Rectal smooth muscle tissue (tissue), 1 donor: ENCODE measurements around the gene SREBF1.

Experiments
- H3K27ac ChIP-seq: one replicate; pipeline ENCODE4 v1.7.0; 2013; ENCODE audit warnings: low read depth, low read length, inconsistent platforms
- H3K27me3 ChIP-seq: one replicate; pipeline ENCODE4 v1.7.0; 2013; ENCODE audit warnings: low read length; ENCODE audit not compliant: control insufficient read depth, insufficient read depth
- H3K36me3 ChIP-seq: one replicate; pipeline ENCODE4 v1.7.0; 2013; ENCODE audit warnings: low read length; ENCODE audit not compliant: control insufficient read depth, insufficient read depth
- H3K4me1 ChIP-seq: one replicate; pipeline ENCODE4 v1.7.0; 2013; ENCODE audit warnings: low read length; ENCODE audit not compliant: control insufficient read depth, insufficient read depth
- H3K4me3 ChIP-seq: one replicate; pipeline ENCODE4 v1.7.0; 2013; ENCODE audit warnings: low read length
- H3K9ac ChIP-seq: one replicate; pipeline ENCODE4 v1.7.0; 2013; ENCODE audit warnings: low read length

Gene SREBF1

GRCh38 chr17:17779015-17779611 lies 57.7 kb downstream of the SREBF1 start:
- no peaks in the 10 kb centered on the region for H3K36me3 ChIP-seq
- H3K27ac ChIP-seq = peak overlapping the region; percentile 79
- H3K4me3 ChIP-seq = no peak overlapping the region
- peaks cover 40% of the 10 kb centered on the region for H3K4me1 ChIP-seq
- no peak overlapping the region for H3K9ac ChIP-seq
- no peaks in the 10 kb centered on the region for H3K27me3 ChIP-seq

DNA sequence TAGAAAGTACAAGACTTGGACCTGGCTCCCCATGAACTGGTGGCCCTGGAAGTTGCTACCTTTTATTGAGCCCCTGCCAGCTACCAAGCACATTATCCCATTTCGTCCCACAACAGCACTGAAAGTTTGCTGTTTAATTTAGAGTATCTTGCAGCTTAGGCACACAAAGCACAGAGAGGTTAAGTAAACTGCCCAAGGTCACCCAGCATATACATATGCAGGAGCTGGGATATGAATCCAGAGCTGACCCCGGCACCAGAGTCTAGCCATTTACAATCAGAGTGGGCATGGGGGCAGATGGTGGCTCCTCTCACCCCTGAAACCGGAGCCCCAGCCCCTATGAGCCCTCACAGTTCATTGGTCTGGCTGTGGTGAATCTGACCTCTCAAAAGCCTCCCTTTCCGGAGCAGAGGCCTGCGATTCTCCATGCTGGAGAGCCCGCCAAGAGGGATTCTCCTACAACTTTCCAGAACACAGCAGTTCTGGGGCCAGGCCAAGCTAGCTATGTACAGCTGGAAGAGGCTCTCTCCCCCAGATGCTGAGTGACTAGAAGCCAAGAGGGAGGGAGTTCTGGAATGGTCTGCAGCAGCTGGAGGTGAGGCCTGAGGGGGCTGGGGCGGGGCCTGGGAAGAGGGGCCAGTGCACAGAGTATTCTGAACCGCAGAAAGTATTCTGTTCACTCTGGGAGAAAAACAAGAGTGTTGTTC lies 58.3 kb downstream of the SREBF1 start:
- Histone ChIP-seq H3K9ac (no peak overlapping the region), H3K27me3 (no peaks in the 10 kb centered on the region), H3K4me1 (peaks cover 41% of the 10 kb centered on the region), H3K36me3 (no peaks in the 10 kb centered on the region), H3K27ac (peak overlapping the region; percentile 79), H3K4me3 (no peak overlapping the region)

DNA sequence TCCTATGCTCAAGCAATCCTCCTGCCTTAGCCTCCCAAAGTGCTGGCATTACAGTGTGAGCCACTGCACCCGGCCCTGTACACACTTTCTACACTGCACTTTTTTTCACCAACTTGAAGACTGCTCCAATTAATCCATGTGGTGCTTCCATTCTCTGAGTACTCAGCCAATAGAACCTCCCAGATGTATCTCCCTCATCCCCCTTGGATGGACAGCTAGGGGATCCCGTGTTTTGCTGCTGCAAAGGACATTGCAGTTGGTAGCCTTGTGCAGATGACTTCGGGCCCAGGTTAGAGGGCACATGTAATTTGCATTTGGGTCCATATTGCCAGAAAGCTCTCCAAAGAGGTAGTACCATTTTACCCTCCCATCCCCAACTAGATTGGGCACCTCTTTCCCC lies 59.9 kb downstream of the SREBF1 start:
- no peak overlapping the region for H3K4me3 ChIP-seq
- H3K27ac ChIP-seq = no peak overlapping the region
- H3K4me1 ChIP-seq = peaks cover 41% of the 10 kb centered on the region
- H3K9ac ChIP-seq = no peak overlapping the region
- no peaks in the 10 kb centered on the region for H3K36me3 ChIP-seq
- no peaks in the 10 kb centered on the region for H3K27me3 ChIP-seq

- H3K27ac ChIP-seq = peak overlapping the region; percentile 87
- peaks cover 44% of the 10 kb centered on the region for H3K4me1 ChIP-seq
- H3K27me3 ChIP-seq = no peaks in the 10 kb centered on the region
- H3K9ac ChIP-seq = no peak overlapping the region
- no peaks in the 10 kb centered on the region for H3K36me3 ChIP-seq
- peak overlapping the region; percentile 32 for H3K4me3 ChIP-seq
Observed at GRCh38 chr17:17774009-17774881, 62.5 kb downstream of the SREBF1 start.

DNA sequence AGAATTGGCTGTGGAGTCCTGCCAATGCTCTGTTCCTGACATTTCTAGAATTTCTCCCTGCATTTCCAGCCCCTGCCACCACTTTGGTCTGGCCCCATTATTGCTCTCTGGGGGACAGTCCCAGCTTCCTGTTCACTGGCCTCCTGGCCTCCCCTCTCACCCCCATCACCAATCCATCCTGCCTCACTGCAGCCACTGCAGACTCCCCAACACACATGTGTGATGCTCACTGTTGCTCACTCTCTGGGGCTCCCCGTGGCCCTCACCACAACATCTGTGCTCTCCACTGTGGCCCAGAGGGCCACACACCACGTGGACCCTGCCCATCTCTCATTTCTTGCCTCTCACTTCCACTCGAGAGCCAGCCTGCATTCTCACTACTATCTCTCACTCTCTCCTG lies 64.6 kb downstream of the SREBF1 start:
- no peaks in the 10 kb centered on the region for H3K36me3 ChIP-seq
- H3K27ac ChIP-seq = no peak overlapping the region
- H3K4me1 ChIP-seq = peaks cover 43% of the 10 kb centered on the region
- H3K4me3 ChIP-seq = no peak overlapping the region
- no peaks in the 10 kb centered on the region for H3K27me3 ChIP-seq
- H3K9ac ChIP-seq = no peak overlapping the region

- no peak overlapping the region for H3K4me3 ChIP-seq
- H3K4me1 ChIP-seq = peaks cover 46% of the 10 kb centered on the region
- H3K9ac ChIP-seq = no peak overlapping the region
- no peaks in the 10 kb centered on the region for H3K36me3 ChIP-seq
- no peak overlapping the region for H3K27ac ChIP-seq
- no peaks in the 10 kb centered on the region for H3K27me3 ChIP-seq
Observed at GRCh38 chr17:17771498-17772201, 65.1 kb downstream of the SREBF1 start.

DNA sequence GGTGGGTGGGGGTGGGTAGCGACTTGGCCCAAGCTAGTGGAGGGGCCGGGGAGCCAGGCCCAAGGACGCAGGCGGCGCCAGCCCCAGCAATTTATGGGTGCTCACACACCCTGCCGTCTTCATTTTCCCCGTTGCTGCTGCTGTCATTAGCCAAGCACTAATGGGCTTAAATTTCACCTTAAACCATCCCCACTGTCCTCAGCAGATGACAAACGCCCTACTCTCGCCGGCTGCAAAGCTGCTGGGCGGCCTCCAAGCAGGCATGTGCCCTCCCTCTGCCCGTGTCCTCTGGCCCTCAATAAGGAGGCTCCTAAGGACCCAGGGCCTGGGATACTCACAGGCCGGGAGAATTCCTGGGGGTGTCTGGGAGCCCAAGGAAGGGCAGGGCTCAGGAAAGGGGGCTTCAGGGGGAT lies 66.1 kb downstream of the SREBF1 start:
- Histone ChIP-seq H3K4me1 (peaks cover 46% of the 10 kb centered on the region), H3K36me3 (no peaks in the 10 kb centered on the region), H3K27me3 (no peaks in the 10 kb centered on the region), H3K4me3 (no peak overlapping the region), H3K27ac (peak overlapping the region; percentile 68), H3K9ac (no peak overlapping the region)

GRCh38 chr17:17769869-17770631 lies 66.7 kb downstream of the SREBF1 start:
- H3K27me3 ChIP-seq = no peaks in the 10 kb centered on the region
- H3K27ac ChIP-seq = peak overlapping the region; percentile 68
- H3K9ac ChIP-seq = no peak overlapping the region
- H3K4me1 ChIP-seq = peaks cover 46% of the 10 kb centered on the region
- no peaks in the 10 kb centered on the region for H3K36me3 ChIP-seq
- H3K4me3 ChIP-seq = no peak overlapping the region

DNA sequence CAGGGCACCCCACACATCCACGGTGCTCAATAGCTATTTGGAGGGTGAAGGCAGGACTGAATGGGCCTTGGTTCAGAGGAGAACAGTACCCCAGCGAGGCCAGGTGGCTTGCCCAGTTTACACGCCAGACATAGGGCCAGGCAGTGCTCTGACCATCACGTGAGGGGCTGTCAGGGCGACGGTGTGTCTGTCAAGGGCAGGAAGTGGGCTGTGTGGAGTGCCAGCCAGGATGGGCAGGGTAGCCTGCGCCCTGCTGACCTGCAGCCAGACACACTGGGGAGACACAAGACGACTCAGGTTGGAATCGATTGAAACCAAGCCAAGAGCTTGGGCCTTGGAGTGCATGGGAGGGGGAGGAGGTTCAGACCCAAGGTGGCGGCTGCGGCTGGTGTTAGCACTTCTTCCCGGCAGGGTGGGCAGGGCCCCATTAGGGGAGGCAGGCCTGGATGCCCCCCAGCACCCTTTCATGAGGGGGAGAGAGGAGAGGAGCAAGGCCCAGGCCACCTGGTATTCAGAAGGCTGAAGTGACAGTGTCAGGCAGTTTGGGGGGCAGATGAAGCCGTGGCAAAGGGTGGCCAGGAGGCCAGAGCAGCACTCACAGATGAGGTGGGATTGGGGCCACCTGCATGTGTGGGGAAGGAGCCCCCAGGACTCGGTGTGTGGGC lies 68.2 kb downstream of the SREBF1 start:
- no peak overlapping the region for H3K9ac ChIP-seq
- no peak overlapping the region for H3K4me3 ChIP-seq
- peaks cover 35% of the 10 kb centered on the region for H3K4me1 ChIP-seq
- H3K36me3 ChIP-seq = no peaks in the 10 kb centered on the region
- no peaks in the 10 kb centered on the region for H3K27me3 ChIP-seq
- H3K27ac ChIP-seq = peak overlapping the region; percentile 33

- Histone ChIP-seq H3K4me1 (peaks cover 35% of the 10 kb centered on the region), H3K9ac (no peak overlapping the region), H3K27me3 (no peaks in the 10 kb centered on the region), H3K27ac (no peak overlapping the region), H3K36me3 (no peaks in the 10 kb centered on the region), H3K4me3 (no peak overlapping the region)
Observed at GRCh38 chr17:17767887-17768418, 68.8 kb downstream of the SREBF1 start.

DNA sequence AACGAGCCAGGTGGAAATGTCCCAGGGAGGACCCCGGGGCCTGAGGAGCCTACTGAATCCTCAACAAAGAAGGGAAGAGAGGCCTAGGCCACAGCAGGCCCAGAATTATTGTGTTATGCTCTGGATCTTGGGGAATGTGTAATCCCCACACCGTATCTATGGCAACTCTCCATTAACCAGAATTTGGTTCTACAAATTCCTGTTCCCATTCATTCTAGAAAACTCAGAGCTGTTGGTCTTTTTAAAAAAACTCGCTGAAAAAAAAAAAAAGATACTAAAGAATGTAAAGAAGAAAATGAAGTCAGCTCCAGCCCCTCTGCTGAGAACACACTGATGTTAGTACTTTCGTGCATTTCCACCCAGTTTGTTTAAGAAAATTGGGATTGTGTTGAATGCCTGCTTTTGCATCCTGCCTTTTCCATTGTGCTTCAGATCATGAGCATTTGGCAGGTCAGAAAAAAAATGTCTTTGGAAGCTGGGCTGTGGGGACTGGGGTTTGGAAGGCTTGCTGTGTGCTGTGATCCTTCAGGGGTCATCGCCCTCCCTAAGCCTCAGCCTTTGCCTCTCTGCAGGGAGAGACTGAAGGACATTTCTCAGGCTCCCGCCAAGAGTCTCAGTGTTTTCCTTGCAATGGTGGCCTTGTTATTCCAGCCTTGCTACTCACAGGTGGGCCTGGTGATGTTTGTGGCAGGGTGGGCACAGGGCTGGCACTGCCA lies 69.5 kb downstream of the SREBF1 start:
- Histone ChIP-seq H3K27me3 (no peaks in the 10 kb centered on the region), H3K4me1 (peaks cover 35% of the 10 kb centered on the region), H3K27ac (peak overlapping the region; percentile 33), H3K36me3 (no peaks in the 10 kb centered on the region), H3K9ac (no peak overlapping the region), H3K4me3 (no peak overlapping the region)
